Sigmoid colon (tissue), 7 donors: ENCODE data around the gene MACROD2. TPM values are rescaled to one million over a fixed set of nuclear protein-coding genes. Genes with fewer than 3 reads are reported as not detected.

ENCODE experiments used
- DNase-seq: peaks from one replicate; pipeline ENCODE4 v3.0.0-alpha.2; 2019
- H3K27ac ChIP-seq, 4 donors: fragments of 200-600 bp; sonication (generic); one replicate each; pipeline ENCODE4 v1.5.1; 2016 to 2019; ENCODE audit warnings: mild to moderate bottlenecking in 1 of 4
- H3K27me3 ChIP-seq, 3 donors: fragments of 200-600 bp; sonication (generic); one replicate each; pipeline ENCODE4 v1.5.1; 2019; ENCODE audit warnings: mild to moderate bottlenecking in 1 of 3
- H3K36me3 ChIP-seq, 4 donors: fragments of 200-600 bp; sonication (generic); one replicate each; pipeline ENCODE4 v1.5.1; 2016 to 2019
- H3K4me1 ChIP-seq, 4 donors: fragments of 200-600 bp; sonication (generic); one replicate each; pipeline ENCODE4 v1.5.1; 2017 to 2019
- H3K4me3 ChIP-seq, 4 donors: fragments of 200-600 bp; sonication (generic); one replicate each; pipeline ENCODE4 v1.5.1; 2017 to 2019; ENCODE audit warnings: mild to moderate bottlenecking in 2 of 4, moderate library complexity in 1 of 4
- H3K9me3 ChIP-seq, 4 donors: fragments of 200-600 bp in 3 of 4; sonication (generic) in 3 of 4; one replicate each; pipeline versions ENCODE4 v1.5.1 to v1.6.1; 2013 to 2019
- CTCF ChIP-seq, 4 experiments: fragments of 450-650 bp in 3 of 4; fragments of 200-600 bp in 1 of 4; IDR thresholded peaks; one replicate each; pipeline ENCODE4 v1.5.1; 2016 to 2019; ENCODE audit warnings: antibody characterized with exemption in 4 of 4, mild to moderate bottlenecking in 3 of 4, moderate library complexity in 2 of 4
- EP300 ChIP-seq, 4 donors: sonication (generic); formaldehyde crosslinking; IDR thresholded peaks; one replicate each; pipeline ENCODE4 v1.6.1; 2017; ENCODE audit warnings: antibody characterized with exemption in 4 of 4
- POLR2A ChIP-seq, 2 donors: fragments of 450-650 bp; IDR thresholded peaks; one replicate each; pipeline ENCODE4 v1.6.1; 2016; ENCODE audit warnings: antibody characterized with exemption in 2 of 2, mild to moderate bottlenecking in 2 of 2, moderate library complexity in 2 of 2
- POLR2AphosphoS5 ChIP-seq, 4 donors: sonication (generic); formaldehyde crosslinking; IDR thresholded peaks; one replicate each; pipeline ENCODE4 v1.6.1; 2017; ENCODE audit warnings: antibody characterized with exemption in 4 of 4
- WGBS, 2 donors: extraction: QIAGEN DNeasy Blood & Tissue Kit; methylation state at CpG; one replicate each; pipeline ENCODE4 v1.1.7; 2013; 5-methylcytosine and 5-hydroxymethylcytosine counted together
- intact Hi-C: fragments of 100-400 bp; cut with DNase I; formaldehyde crosslinking; loops from one replicate; pipeline ENCODE4 v1.15.1; 2023
- polyA plus RNA-seq, 3 donors: library from polyadenylated mRNA; stranded (reverse); fragments of 200-250 nt; gene quantifications; one replicate each; pipeline ENCODE4 v1.2.3, GENCODE V29; 2013
- total RNA-seq, 4 donors: library from RNA; depleted of rRNA; stranded (reverse); fragments of >200 nt; gene quantifications; one replicate each; pipeline ENCODE4 v1.1.0, GENCODE V29; 2016
- donor health status: healthy with polysubstance abuse.
- donor health status: Bipolar disorder and iron deficiency.
- donor health status: healthy.

Gene MACROD2
- total and polyA plus RNA-seq, 7 donors: 1.2 to 22.4 (median 5.8) TPM

GRCh38 chr20:14617123-14617522, 621.8 kb downstream of the MACROD2 start:
- Histone ChIP-seq H3K9me3 (no peaks in the 10 kb centered on the region), H3K4me3 (no peak overlapping the region), H3K36me3 (no peaks in the 10 kb centered on the region), H3K27ac (no peak overlapping the region), H3K4me1 (no peaks in the 10 kb centered on the region), H3K27me3 (no peaks in the 10 kb centered on the region)
- intact Hi-C loops: no loop called here
- 17 to 52% methylated on average over 2 of the region's 2 CpGs for WGBS, 2 donors
- DNase-seq: no peak
- TF ChIP-seq POLR2A (IDR thresholded peaks at IDR 0.05) (no peak), POLR2AphosphoS5 (IDR thresholded peaks at IDR 0.05) (no peak), CTCF (IDR thresholded peaks at IDR 0.05) (no peak), EP300 (IDR thresholded peaks at IDR 0.05) (no peak)

- intact Hi-C loops: no loop called here
- Histone ChIP-seq H3K4me3 (no peak overlapping the region), H3K27ac (no peak overlapping the region), H3K4me1 (no peaks in the 10 kb centered on the region), H3K27me3 (no peaks in the 10 kb centered on the region), H3K36me3 (no peaks in the 10 kb centered on the region), H3K9me3 (no peaks in the 10 kb centered on the region)
- WGBS, 2 donors: 96 to 99% methylated on average over 1 of the region's 1 CpG
- DNase-seq: no peak
- TF ChIP-seq POLR2AphosphoS5 (IDR thresholded peaks at IDR 0.05): no peak
- no peak for TF ChIP-seq POLR2A (IDR thresholded peaks at IDR 0.05)
- TF ChIP-seq CTCF (IDR thresholded peaks at IDR 0.05): no peak
- no peak for TF ChIP-seq EP300 (IDR thresholded peaks at IDR 0.05)
Observed at GRCh38 chr20:14619411-14619810, 624.1 kb downstream of the MACROD2 start.

GRCh38 chr20:14622796-14623195, 627.5 kb downstream of the MACROD2 start:
- DNase-seq: no peak
- Histone ChIP-seq H3K27ac (no peak overlapping the region), H3K4me1 (no peaks in the 10 kb centered on the region), H3K27me3 (no peaks in the 10 kb centered on the region), H3K4me3 (no peak overlapping the region), H3K9me3 (no peaks in the 10 kb centered on the region), H3K36me3 (no peaks in the 10 kb centered on the region)
- intact Hi-C loops: no loop called here
- 67 to 78% methylated on average over 2 of the region's 2 CpGs for WGBS, 2 donors
- TF ChIP-seq EP300 (IDR thresholded peaks at IDR 0.05) (no peak), POLR2A (IDR thresholded peaks at IDR 0.05) (no peak), POLR2AphosphoS5 (IDR thresholded peaks at IDR 0.05) (no peak), CTCF (IDR thresholded peaks at IDR 0.05) (no peak)

- no peak overlapping the region for H3K27ac ChIP-seq
- H3K36me3 ChIP-seq: no peaks in the 10 kb centered on the region
- H3K4me1 ChIP-seq: no peaks in the 10 kb centered on the region
- no peaks in the 10 kb centered on the region for H3K9me3 ChIP-seq
- H3K27me3 ChIP-seq: no peaks in the 10 kb centered on the region
- no peak overlapping the region for H3K4me3 ChIP-seq
- TF ChIP-seq POLR2AphosphoS5 (IDR thresholded peaks at IDR 0.05) (no peak), POLR2A (IDR thresholded peaks at IDR 0.05) (no peak), EP300 (IDR thresholded peaks at IDR 0.05) (no peak), CTCF (IDR thresholded peaks at IDR 0.05) (no peak)
- no peak for DNase-seq
- intact Hi-C loops: no loop called here
- WGBS, 2 donors: 31 to 72% methylated on average over 4 of the region's 4 CpGs
Observed at GRCh38 chr20:14631011-14631410, 635.7 kb downstream of the MACROD2 start.

- H3K27me3 ChIP-seq: no peaks in the 10 kb centered on the region
- no peaks in the 10 kb centered on the region for H3K4me1 ChIP-seq
- no peaks in the 10 kb centered on the region for H3K9me3 ChIP-seq
- no peak for DNase-seq
- no peak overlapping the region for H3K4me3 ChIP-seq
- H3K27ac ChIP-seq: no peak overlapping the region
- intact Hi-C loops: no loop called here
- 84 to 90% methylated on average over 6 of the region's 6 CpGs for WGBS, 2 donors
- TF ChIP-seq POLR2A (IDR thresholded peaks at IDR 0.05): no peak
- TF ChIP-seq EP300 (IDR thresholded peaks at IDR 0.05): no peak
- no peak for TF ChIP-seq POLR2AphosphoS5 (IDR thresholded peaks at IDR 0.05)
- no peak for TF ChIP-seq CTCF (IDR thresholded peaks at IDR 0.05)
- H3K36me3 ChIP-seq: no peaks in the 10 kb centered on the region
Observed at GRCh38 chr20:14632906-14633305, 637.6 kb downstream of the MACROD2 start.
